Activated CD4-positive, alpha-beta T cell treated with anti-CD3 and anti-CD28 coated beads, Interleukin-2, amount 10 ng/mL, durations not matched to agents 7 days and 5 days (primary cell): Measurements from ENCODE around the gene FBXO42. TPM values are rescaled to one million over a fixed set of nuclear protein-coding genes. Genes with fewer than 3 reads are reported as not detected.
A peak's percentile ranks its signal among the peaks of the same experiment; 100 is the strongest.
"Not testable (repeated sequence)": the region's sequence is repeated elsewhere in the genome, so short reads cannot be mapped to it uniquely, and the experiment has no call there.

Experiments used
- CTCF ChIA-PET: fragments of 350-600 bp; sonication (Branson Sonifier 250); formaldehyde crosslinking; loops from one replicate; lab custom pipeline; 2021; ENCODE audit warnings: antibody characterized with exemption; lab: Charles Lee
- POLR2A ChIA-PET: fragments of 350-600 bp; sonication (Branson Sonifier 250); formaldehyde crosslinking; loops from one replicate; lab custom pipeline; 2021; ENCODE audit warnings: antibody characterized with exemption; lab: Charles Lee
- DNase-seq: peaks from one replicate; pipeline ENCODE4 v3.0.0-alpha.2; 2020
- H3K27ac Mint-ChIP-seq: one replicate; pipeline ENCODE4 v1.8.0; 2021; ENCODE audit warnings: mild to moderate bottlenecking, moderate library complexity, mixed read lengths
- H3K27me3 Mint-ChIP-seq: one replicate; pipeline ENCODE4 v1.8.0; 2021; ENCODE audit warnings: mixed read lengths
- H3K36me3 Mint-ChIP-seq: one replicate; pipeline ENCODE4 v1.8.0; 2021; ENCODE audit warnings: low read depth, mixed read lengths
- H3K4me1 Mint-ChIP-seq: one replicate; pipeline ENCODE4 v1.8.0; 2021; ENCODE audit warnings: mixed read lengths
- H3K4me3 Mint-ChIP-seq: one replicate; pipeline ENCODE4 v1.8.0; 2021; ENCODE audit warnings: mild to moderate bottlenecking, moderate library complexity, mixed read lengths
- H3K9me3 Mint-ChIP-seq: one replicate; pipeline ENCODE4 v1.8.0; 2021; ENCODE audit warnings: mixed read lengths
- total RNA-seq, 2 experiments: library from RNA; stranded (reverse); gene quantifications; one replicate each; pipeline ENCODE4 v1.2.3, GENCODE V29; 2021

The FBXO42 gene
- total RNA-seq, 2 experiments from 2014 or later, result 15.5 to 19.3 TPM

GRCh38 chr1:16367258-16367967, 15.1 kb upstream of the FBXO42 start:
- Mint-ChIP-seq H3K36me3 (peaks cover 17% of the 10 kb centered on the region), H3K27ac (peak overlapping the region; percentile 100), H3K4me1 (peaks cover 51% of the 10 kb centered on the region), H3K9me3 (no peaks in the 10 kb centered on the region), H3K4me3 (peak overlapping the region; percentile 97), H3K27me3 (no peaks in the 10 kb centered on the region)
- DNase-seq, result peak; percentile 87
- CTCF ChIA-PET, result interaction anchor here (0.5 to 1.2 kb wide), 4 partner anchors 15 to 145 kb away, joined by 3 to 4 read pairs (median 3); partner anchors contain the start of gene NECAP2
- POLR2A ChIA-PET, result no interaction called here

GRCh38 chr1:16366722-16367257, 14.5 kb upstream of the FBXO42 start, which contains the start of gene SZRD1:
Gene SZRD1, plus strand, starts transcription at chr1:16367242. Its CDS starts 16 bp downstream, at chr1:16367258.
- Mint-ChIP-seq H3K27ac (peak within 1 kb of the TSS; percentile 100), H3K4me1 (peaks cover 44% of the 10 kb centered on the region), H3K27me3 (no peaks in the 10 kb centered on the region), H3K4me3 (peak within 1 kb of the TSS; percentile 97), H3K36me3 (peaks cover 13% of the 10 kb centered on the region), H3K9me3 (no peaks in the 10 kb centered on the region)
- CTCF ChIA-PET, result interaction anchor here (0.6 to 1.2 kb wide), 2 partner anchors 74 to 146 kb away, joined by 3 read pairs; partner anchors contain the start of gene NECAP2
- DNase-seq, result peak; percentile 98
- POLR2A ChIA-PET, result no interaction called here

DNA sequence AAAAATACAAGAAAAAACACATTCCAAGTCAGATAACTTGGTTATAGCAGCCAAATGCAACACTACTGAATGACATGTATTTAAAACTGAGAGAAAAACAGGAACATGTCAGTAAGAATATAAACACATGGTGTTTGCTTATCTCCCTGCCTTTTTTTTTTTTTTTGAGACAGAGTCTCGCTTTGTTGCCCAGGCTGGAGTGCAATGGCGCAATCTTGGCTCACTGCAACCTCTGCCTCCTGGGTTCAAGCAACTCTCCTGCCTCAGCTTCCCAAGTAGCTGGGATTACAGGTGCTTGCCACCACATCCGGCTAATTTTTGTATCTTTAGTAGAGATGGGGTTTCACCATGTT, 12.8 kb upstream of the FBXO42 start:
- H3K9me3 Mint-ChIP-seq, DNase-seq, H3K4me3 Mint-ChIP-seq, H3K27me3 Mint-ChIP-seq, H3K27ac Mint-ChIP-seq, POLR2A ChIA-PET: not testable (repeated sequence)
- peaks cover 32% of the 10 kb centered on the region for H3K4me1 Mint-ChIP-seq
- CTCF ChIA-PET, result interaction anchor here (1.4 to 2.0 kb wide), 2 partner anchors 11 to 12 kb away, joined by 4 to 8 read pairs; partner anchors contain the start of gene FBXO42
- peaks cover 11% of the 10 kb centered on the region for H3K36me3 Mint-ChIP-seq

- ChIA-PET CTCF (interaction anchor here (0.6 kb wide), 2 partner anchors 13 to 16 kb away, joined by 4 to 5 read pairs; no protein-coding TSS in a partner anchor), POLR2A (no interaction called here)
- no peaks in the 10 kb centered on the region for H3K9me3 Mint-ChIP-seq
- H3K27me3 Mint-ChIP-seq, result no peaks in the 10 kb centered on the region
- peaks cover 9% of the 10 kb centered on the region for H3K4me1 Mint-ChIP-seq
- H3K4me3 Mint-ChIP-seq, result no peak overlapping the region
- no peaks in the 10 kb centered on the region for H3K36me3 Mint-ChIP-seq
- no peak for DNase-seq
- no peak overlapping the region for H3K27ac Mint-ChIP-seq
These were observed 4.6 kb upstream of the FBXO42 start for GRCh38 chr1:16356867-16357266.

DNA sequence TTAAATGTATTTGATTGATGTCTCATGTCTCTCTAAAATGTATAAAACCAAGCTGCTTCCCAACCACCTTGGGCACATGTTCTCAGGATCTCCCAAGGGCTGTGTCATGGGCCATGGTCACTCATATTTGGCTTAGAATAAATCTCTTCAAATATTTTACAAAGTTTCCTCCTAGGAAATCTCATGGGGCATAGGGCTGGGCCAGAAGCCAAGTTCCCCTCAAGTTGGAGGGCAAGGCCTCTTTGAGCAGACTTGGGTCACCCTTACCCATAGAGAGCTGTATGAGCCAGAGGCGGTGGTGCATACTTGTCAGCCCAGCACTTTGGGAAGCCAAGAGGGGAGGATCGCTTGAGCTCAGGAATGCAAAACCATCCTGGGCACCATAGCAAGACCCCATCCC, 2.3 kb upstream of the FBXO42 start:
- no peak overlapping the region for H3K4me3 Mint-ChIP-seq
- H3K27ac Mint-ChIP-seq, result no peak overlapping the region
- peaks cover 1% of the 10 kb centered on the region for H3K36me3 Mint-ChIP-seq
- ChIA-PET POLR2A (no interaction called here), CTCF (interaction anchor here (0.9 to 1.9 kb wide), 2 partner anchors 8 to 11 kb away, joined by 4 to 6 read pairs; no protein-coding TSS in a partner anchor)
- no peaks in the 10 kb centered on the region for H3K9me3 Mint-ChIP-seq
- no peak for DNase-seq
- peaks cover 23% of the 10 kb centered on the region for H3K4me1 Mint-ChIP-seq
- no peaks in the 10 kb centered on the region for H3K27me3 Mint-ChIP-seq

DNA sequence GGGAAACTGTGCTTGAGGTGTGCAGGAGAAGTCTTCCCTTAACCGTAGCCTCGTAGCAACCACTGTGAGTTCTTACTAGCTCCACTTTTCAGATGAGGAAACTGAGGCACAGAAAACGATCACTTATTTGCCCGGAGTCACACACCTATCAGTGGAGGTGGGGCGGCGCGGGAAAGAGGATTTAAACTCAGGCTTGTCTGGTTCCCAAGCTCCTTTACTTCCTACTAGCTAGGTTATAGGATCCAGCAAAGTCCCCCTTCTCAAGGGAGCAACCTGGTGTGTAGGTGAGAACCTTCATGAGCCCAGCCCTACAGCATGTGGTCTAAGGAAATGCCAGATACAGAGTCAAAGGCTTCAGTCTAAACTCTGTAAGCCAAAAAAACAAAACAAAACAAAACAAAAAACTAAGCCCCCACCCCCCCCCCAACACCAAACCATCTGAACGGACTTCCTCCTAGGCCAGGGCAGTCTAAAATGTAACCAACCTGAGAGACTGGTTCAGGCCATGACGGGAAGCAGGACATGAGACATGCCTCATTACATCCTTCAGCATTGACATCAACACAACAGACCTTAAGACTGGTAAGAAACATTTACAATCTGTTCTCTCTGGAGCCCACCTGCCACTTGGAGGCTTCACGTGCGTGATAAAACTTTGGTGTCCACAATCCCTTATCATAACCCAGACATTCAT, 709 bp upstream of the FBXO42 start:
- ChIA-PET CTCF (interaction anchor here (1.0 to 2.0 kb wide), 5 partner anchors 9 to 91 kb away, joined by 3 to 16 read pairs (median 4); no protein-coding TSS in a partner anchor), POLR2A (interaction anchor here (0.6 kb wide), 1 partner anchor 65 kb away, joined by 7 read pairs; no protein-coding TSS in a partner anchor)

GRCh38 chr1:16351456-16351993, 755 bp downstream of the FBXO42 start:
- ChIA-PET CTCF (interaction anchor here (0.7 to 1.9 kb wide), 4 partner anchors 11 to 533 kb away, joined by 3 to 16 read pairs (median 4); no protein-coding TSS in a partner anchor), POLR2A (interaction anchor here (0.6 kb wide), 1 partner anchor 38 kb away, joined by 3 read pairs; no protein-coding TSS in a partner anchor)
- peak; percentile 13 for DNase-seq
- peak overlapping the region; percentile 95 for H3K27ac Mint-ChIP-seq
- peaks cover 4% of the 10 kb centered on the region for H3K36me3 Mint-ChIP-seq
- H3K4me3 Mint-ChIP-seq, result peak overlapping the region; percentile 88
- H3K27me3 Mint-ChIP-seq, result no peaks in the 10 kb centered on the region
- peaks cover 28% of the 10 kb centered on the region for H3K4me1 Mint-ChIP-seq
- H3K9me3 Mint-ChIP-seq, result no peaks in the 10 kb centered on the region

More for the DNA sequence above, 709 bp upstream of the FBXO42 start:
- peak overlapping the region; percentile 95 for H3K27ac Mint-ChIP-seq
- H3K4me3 Mint-ChIP-seq, result peak overlapping the region; percentile 88
- DNase-seq, result peak; percentile 11
- H3K9me3 Mint-ChIP-seq, result no peaks in the 10 kb centered on the region
- peaks cover 3% of the 10 kb centered on the region for H3K36me3 Mint-ChIP-seq
- peaks cover 27% of the 10 kb centered on the region for H3K4me1 Mint-ChIP-seq
- no peaks in the 10 kb centered on the region for H3K27me3 Mint-ChIP-seq

GRCh38 chr1:16349847-16350406, 2.4 kb downstream of the FBXO42 start:
- no peak overlapping the region for H3K4me3 Mint-ChIP-seq
- CTCF ChIA-PET, result interaction anchor here (0.6 kb wide), 1 partner anchor 135 kb away, joined by 6 read pairs; no protein-coding TSS in a partner anchor

GRCh38 chr1:16348414-16349182, 3.7 kb downstream of the FBXO42 start:
- CTCF ChIA-PET, result no interaction called here
- Mint-ChIP-seq H3K36me3 (peaks cover 5% of the 10 kb centered on the region), H3K27me3 (no peaks in the 10 kb centered on the region), H3K4me1 (peaks cover 30% of the 10 kb centered on the region), H3K4me3 (no peak overlapping the region), H3K27ac (no peak overlapping the region), H3K9me3 (no peaks in the 10 kb centered on the region)
- POLR2A ChIA-PET, result no interaction called here
- no peak for DNase-seq

More at GRCh38 chr1:16349847-16350406, 2.4 kb downstream of the FBXO42 start:
- Mint-ChIP-seq H3K9me3 (no peaks in the 10 kb centered on the region), H3K27ac (no peak overlapping the region), H3K4me1 (peaks cover 30% of the 10 kb centered on the region), H3K36me3 (peaks cover 5% of the 10 kb centered on the region), H3K27me3 (no peaks in the 10 kb centered on the region)
- DNase-seq, result no peak
- POLR2A ChIA-PET, result no interaction called here

- H3K27ac Mint-ChIP-seq, H3K27me3 Mint-ChIP-seq, H3K9me3 Mint-ChIP-seq, H3K36me3 Mint-ChIP-seq, POLR2A ChIA-PET, H3K4me3 Mint-ChIP-seq, DNase-seq: not testable (repeated sequence)
- CTCF ChIA-PET, result interaction anchor here (1.3 kb wide), 1 partner anchor 9 kb away, joined by 4 read pairs; the partner anchor contains the start of gene FBXO42
- H3K4me1 Mint-ChIP-seq, result peaks cover 12% of the 10 kb centered on the region
These were observed 9.0 kb downstream of the FBXO42 start for GRCh38 chr1:16343276-16343675.

GRCh38 chr1:16342331-16343062, 9.8 kb downstream of the FBXO42 start:
- DNase-seq, result no peak
- Mint-ChIP-seq H3K27me3 (no peaks in the 10 kb centered on the region), H3K36me3 (peaks cover 5% of the 10 kb centered on the region), H3K9me3 (no peaks in the 10 kb centered on the region), H3K4me3 (no peak overlapping the region), H3K27ac (no peak overlapping the region), H3K4me1 (peaks cover 9% of the 10 kb centered on the region)
- CTCF ChIA-PET, result no interaction called here
- POLR2A ChIA-PET, result no interaction called here
